Measurements from ENCODE around the gene TBCCD1.

GRCh38 chr3:186544281-186544680, 22.9 kb downstream of the TBCCD1 start, which contains the start of gene CRYGS:
- TF ChIP-seq CTCF (IDR thresholded peaks at IDR 0.05) (no peak), POLR2AphosphoS5 (IDR thresholded peaks at IDR 0.05; ENCODE audit: low read depth, low read length) (no peak)

Data from Panc1 (cell line).